BLaER1 treated with 17β-estradiol and CSF1 and Interleukin-3, amounts not matched to agents 10 nM and 100 nM (cell line): ENCODE measurements around the gene NAGPA.

ENCODE experiments used
- H3K27ac ChIP-seq, 11 experiments: shearing (Covaris generic); formaldehyde crosslinking; 2 replicates each; pipeline ENCODE4 v1.8.1; 2022
- H3K27me3 ChIP-seq, 11 experiments: shearing (Covaris generic); formaldehyde crosslinking; 2 replicates each; pipeline ENCODE4 v1.8.1; 2022
- H3K36me3 ChIP-seq, 11 experiments: shearing (Covaris generic); formaldehyde crosslinking; 2 replicates each; pipeline ENCODE4 v1.8.1; 2022
- H3K4me1 ChIP-seq, 10 experiments: shearing (Covaris generic); formaldehyde crosslinking; 2 replicates each; pipeline ENCODE4 v1.8.1; 2022
- H3K4me2 ChIP-seq, 11 experiments: shearing (Covaris generic); formaldehyde crosslinking; 2 replicates each; pipeline ENCODE4 v1.8.1; 2022
- H3K4me3 ChIP-seq, 10 experiments: shearing (Covaris generic); formaldehyde crosslinking; 2 replicates each; pipeline ENCODE4 v1.8.1; 2022
- H3K9ac ChIP-seq, 11 experiments: shearing (Covaris generic); formaldehyde crosslinking; 2 replicates each; pipeline ENCODE4 v1.8.1; 2022
- H3K9me3 ChIP-seq, 11 experiments: shearing (Covaris generic); formaldehyde crosslinking; replicated peaks in 1 of 11; 2 replicates each; pipeline ENCODE4 v1.8.1; 2022
- H4K20me1 ChIP-seq, 11 experiments: shearing (Covaris generic); formaldehyde crosslinking; 2 replicates each; pipeline ENCODE4 v1.8.1; 2022
- Cebpa-rat ChIP-seq, 11 experiments: shearing (Covaris generic); IDR thresholded peaks; 2 replicates each; pipeline ENCODE4 v1.8.1; 2022

The NAGPA gene

GRCh38 chr16:5018793-5019192 is 14.9 kb downstream of the NAGPA start:
- Histone ChIP-seq H3K36me3 (no peaks in the 10 kb centered on the region), H3K27me3 (no peaks in the 10 kb centered on the region), H3K9me3 (no peaks in the 10 kb centered on the region), H3K4me2 (no peak overlapping the region), H3K9ac (no peak overlapping the region), H4K20me1 (peaks cover 0 to 9% (median 0%) of the 10 kb centered on the region in 11 experiments; a peak in 3 of 22 replicates), H3K4me1 (peaks cover 7 to 17% (median 11%) of the 10 kb centered on the region in 10 experiments; a peak in 17 of 20 replicates), H3K4me3 (no peak overlapping the region), H3K27ac (no peak overlapping the region)
- no peak for TF ChIP-seq Cebpa-rat (IDR thresholded peaks at IDR 0.05)

- Histone ChIP-seq H3K4me1 (peaks cover 7 to 17% (median 11%) of the 10 kb centered on the region in 10 experiments; a peak in 17 of 20 replicates), H3K36me3 (no peaks in the 10 kb centered on the region), H3K27ac (no peak overlapping the region), H3K27me3 (no peaks in the 10 kb centered on the region), H3K9me3 (no peaks in the 10 kb centered on the region), H3K4me2 (no peak overlapping the region), H3K4me3 (no peak overlapping the region), H3K9ac (no peak overlapping the region), H4K20me1 (no peaks in the 10 kb centered on the region; a peak in 1 of 22 replicates)
- no peak for TF ChIP-seq Cebpa-rat (IDR thresholded peaks at IDR 0.05)
These were observed 16.1 kb downstream of the NAGPA start for GRCh38 chr16:5017678-5017969.

DNA sequence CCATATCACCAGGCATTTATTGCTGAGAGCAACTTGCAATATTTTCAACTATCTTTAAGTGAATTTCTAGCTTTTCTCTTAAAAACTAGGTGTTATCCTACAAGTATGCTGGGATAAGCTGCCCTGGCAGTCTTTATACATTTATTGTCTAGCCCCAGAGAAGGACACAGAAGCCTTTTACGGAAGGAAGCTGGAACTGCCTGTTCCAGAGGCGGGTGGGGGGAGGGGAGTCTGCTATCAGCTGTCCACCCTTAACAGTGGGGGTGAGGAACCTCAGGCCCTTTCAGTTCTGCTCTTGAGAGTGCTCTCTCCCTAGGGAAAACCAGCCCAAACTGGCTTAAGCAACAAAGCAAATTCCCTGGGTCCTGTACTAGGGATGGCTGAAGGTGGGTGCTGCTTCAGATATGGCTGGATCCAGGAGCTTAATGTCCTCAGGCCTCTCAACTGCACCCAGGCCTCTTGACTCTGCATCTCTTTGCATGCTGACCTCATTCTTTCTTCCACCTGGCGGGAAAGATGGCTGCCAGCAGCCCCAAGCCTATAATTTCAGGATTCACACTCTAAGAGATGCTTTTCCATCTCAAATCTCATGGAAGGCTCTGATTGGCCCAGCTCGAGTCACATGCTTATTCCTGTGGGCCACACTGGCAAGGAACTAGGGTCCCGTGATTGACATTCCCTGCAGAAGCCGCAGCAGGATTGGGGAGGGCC is 16.6 kb downstream of the NAGPA start:
- Histone ChIP-seq H3K9ac (no peak overlapping the region), H3K4me1 (peaks cover 7 to 17% (median 11%) of the 10 kb centered on the region in 10 experiments; a peak in 17 of 20 replicates), H3K4me3 (no peak overlapping the region), H3K27ac (no peak overlapping the region), H3K36me3 (no peaks in the 10 kb centered on the region), H3K27me3 (no peaks in the 10 kb centered on the region), H3K4me2 (no peak overlapping the region), H4K20me1 (no peaks in the 10 kb centered on the region; a peak in 1 of 22 replicates), H3K9me3 (no peaks in the 10 kb centered on the region)
- TF ChIP-seq Cebpa-rat (IDR thresholded peaks at IDR 0.05) = no peak

GRCh38 chr16:5015887-5016286 is 17.8 kb downstream of the NAGPA start:
- H4K20me1 ChIP-seq = no peaks in the 10 kb centered on the region; a peak in 1 of 22 replicates
- no peak overlapping the region for H3K27ac ChIP-seq

DNA sequence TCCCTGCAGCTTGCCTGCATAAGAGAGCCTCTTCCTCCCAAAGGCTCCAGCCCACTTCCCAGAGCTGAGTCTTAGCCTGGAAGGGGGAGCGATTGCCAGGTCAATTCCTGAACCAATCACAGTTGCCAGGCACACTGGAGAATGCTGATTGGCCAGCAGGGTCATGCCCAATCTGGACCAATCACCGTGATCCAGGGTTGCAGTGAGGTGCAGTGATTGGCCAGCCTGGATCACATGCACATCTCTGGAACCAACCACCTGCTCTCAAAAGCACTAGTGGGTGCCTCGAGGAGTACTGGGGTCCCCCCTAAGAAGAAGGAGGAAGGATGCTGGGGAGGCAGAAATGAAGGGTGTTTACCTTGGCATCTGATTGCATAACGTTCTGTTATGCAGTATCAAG is 18.4 kb downstream of the NAGPA start:
- H3K9ac ChIP-seq = no peak overlapping the region
- no peak for TF ChIP-seq Cebpa-rat (IDR thresholded peaks at IDR 0.05)
- no peak overlapping the region for H3K4me2 ChIP-seq
- no peaks in the 10 kb centered on the region; a peak in 1 of 22 replicates for H4K20me1 ChIP-seq
- no peak overlapping the region for H3K4me3 ChIP-seq
- no peaks in the 10 kb centered on the region for H3K27me3 ChIP-seq
- no peaks in the 10 kb centered on the region for H3K36me3 ChIP-seq
- no peak overlapping the region for H3K27ac ChIP-seq
- H3K9me3 ChIP-seq = no peaks in the 10 kb centered on the region
- H3K4me1 ChIP-seq = peaks cover 0 to 6% (median 3%) of the 10 kb centered on the region in 10 experiments; a peak in 15 of 20 replicates

More at GRCh38 chr16:5015887-5016286, 17.8 kb downstream of the NAGPA start:
- Histone ChIP-seq H3K36me3 (no peaks in the 10 kb centered on the region), H3K4me3 (no peak overlapping the region), H3K4me1 (peaks cover 5 to 11% (median 8%) of the 10 kb centered on the region in 10 experiments; a peak in 17 of 20 replicates), H3K9me3 (no peaks in the 10 kb centered on the region), H3K27me3 (no peaks in the 10 kb centered on the region), H3K9ac (no peak overlapping the region), H3K4me2 (no peak overlapping the region)
- no peak for TF ChIP-seq Cebpa-rat (IDR thresholded peaks at IDR 0.05)

- Histone ChIP-seq H3K9ac (no peak overlapping the region), H3K27me3 (no peaks in the 10 kb centered on the region), H4K20me1 (no peaks in the 10 kb centered on the region; a peak in 1 of 22 replicates), H3K9me3 (no peaks in the 10 kb centered on the region), H3K4me1 (peaks cover 0 to 4% (median 0%) of the 10 kb centered on the region in 10 experiments; a peak in 1 of 20 replicates), H3K4me3 (no peak overlapping the region), H3K4me2 (no peak overlapping the region), H3K27ac (no peak overlapping the region), H3K36me3 (no peaks in the 10 kb centered on the region)
- TF ChIP-seq Cebpa-rat (IDR thresholded peaks at IDR 0.05) = no peak
These were observed 20.8 kb downstream of the NAGPA start for GRCh38 chr16:5012887-5013286.

DNA sequence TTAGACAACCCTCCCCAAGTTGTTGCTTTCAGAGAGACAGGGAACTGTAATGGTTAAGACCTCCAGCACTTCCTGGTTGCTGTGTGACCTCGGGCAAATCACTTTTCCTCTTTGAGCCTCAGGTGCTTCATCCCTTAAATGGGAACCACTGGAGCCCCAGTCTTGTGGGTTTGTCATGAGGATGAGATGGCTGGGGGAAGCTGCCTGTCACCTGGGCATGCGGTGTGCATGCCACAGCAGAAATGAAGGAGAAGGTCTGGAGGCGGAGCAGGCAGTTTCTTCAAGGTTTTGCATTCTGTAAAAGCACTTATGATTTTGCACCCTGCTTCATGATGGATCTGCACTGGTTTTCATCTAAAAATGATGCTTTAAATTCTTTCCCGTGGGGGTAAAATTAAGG is 22.1 kb downstream of the NAGPA start:
- Histone ChIP-seq H3K9ac (no peak overlapping the region), H3K9me3 (no peaks in the 10 kb centered on the region), H4K20me1 (0 out of 22 replicates have a peak, but pooled peaks cover 0 to 6% (median 0%) of the 10 kb centered on the region in 11 experiments), H3K4me3 (no peak overlapping the region), H3K27me3 (no peaks in the 10 kb centered on the region), H3K4me2 (no peak overlapping the region), H3K4me1 (no peaks in the 10 kb centered on the region), H3K27ac (no peak overlapping the region), H3K36me3 (no peaks in the 10 kb centered on the region)
- TF ChIP-seq Cebpa-rat (IDR thresholded peaks at IDR 0.05) = no peak

- Histone ChIP-seq H4K20me1 (0 out of 22 replicates have a peak, but pooled peaks cover 0 to 6% (median 0%) of the 10 kb centered on the region in 11 experiments), H3K4me3 (no peak overlapping the region)
These were observed 23.0 kb downstream of the NAGPA start for GRCh38 chr16:5010576-5011329.

GRCh38 chr16:5008311-5008731 is 25.4 kb downstream of the NAGPA start:
- H3K4me2 ChIP-seq = no peak overlapping the region
- no peak overlapping the region for H3K9ac ChIP-seq
- H3K27me3 ChIP-seq = no peaks in the 10 kb centered on the region

More at GRCh38 chr16:5010576-5011329, 23.0 kb downstream of the NAGPA start:
- H3K4me1 ChIP-seq = no peaks in the 10 kb centered on the region
- no peak for TF ChIP-seq Cebpa-rat (IDR thresholded peaks at IDR 0.05)
- H3K27me3 ChIP-seq = no peaks in the 10 kb centered on the region
- no peak overlapping the region for H3K4me2 ChIP-seq
- H3K36me3 ChIP-seq = no peaks in the 10 kb centered on the region
- H3K9me3 ChIP-seq = no peaks in the 10 kb centered on the region
- no peak overlapping the region for H3K9ac ChIP-seq
- H3K27ac ChIP-seq = no peak overlapping the region

More at GRCh38 chr16:5008311-5008731, 25.4 kb downstream of the NAGPA start:
- TF ChIP-seq Cebpa-rat (IDR thresholded peaks at IDR 0.05) = no peak
- Histone ChIP-seq H4K20me1 (0 out of 22 replicates have a peak, but pooled peaks cover 0 to 6% (median 0%) of the 10 kb centered on the region in 11 experiments), H3K36me3 (no peaks in the 10 kb centered on the region), H3K27ac (no peak overlapping the region), H3K9me3 (no peaks in the 10 kb centered on the region), H3K4me1 (peaks cover 0 to 7% (median 0%) of the 10 kb centered on the region in 10 experiments; a peak in 5 of 20 replicates), H3K4me3 (no peak overlapping the region)
